ENCODE results near the gene EPHB3.
A peak's percentile ranks its signal among the peaks of the same experiment; 100 is the strongest.

EPHB3 gene

GRCh38 chr3:184561061-184561912 is at the start of gene EPHB3:
Gene EPHB3, plus strand, starts transcription at chr3:184561785. Its CDS starts 451 bp downstream, at chr3:184562236.
- peaks cover 32% of the 10 kb centered on the region for H3K4me1 ChIP-seq (ENCODE audit: control insufficient read depth, low read depth, low read length)
- no peaks in the 10 kb centered on the region for H3K9me3 ChIP-seq (ENCODE audit: control insufficient read depth, low read depth, low read length)
- no peaks in the 10 kb centered on the region for H3K36me3 ChIP-seq (ENCODE audit: control insufficient read depth, low read depth, low read length)
- peaks cover 89% of the 10 kb centered on the region for H3K27me3 ChIP-seq (ENCODE audit: control insufficient read depth, insufficient read depth, low read length)
- no peak within 1 kb of the TSS for H3K9ac ChIP-seq (ENCODE audit: low read length)
- peak within 1 kb of the TSS; percentile 45 for H3K4me3 ChIP-seq (ENCODE audit: low read length)
- no peak within 1 kb of the TSS for H3K27ac ChIP-seq (ENCODE audit: low read length)

- no peak overlapping the region for H3K27ac ChIP-seq (ENCODE audit: low read length)
- H3K27me3 ChIP-seq (ENCODE audit: control insufficient read depth, insufficient read depth, low read length), result peaks cover 42% of the 10 kb centered on the region
- no peaks in the 10 kb centered on the region for H3K9me3 ChIP-seq (ENCODE audit: control insufficient read depth, low read depth, low read length)
- H3K36me3 ChIP-seq (ENCODE audit: control insufficient read depth, low read depth, low read length), result no peaks in the 10 kb centered on the region
- no peak overlapping the region for H3K4me3 ChIP-seq (ENCODE audit: low read length)
- peaks cover 10% of the 10 kb centered on the region for H3K4me1 ChIP-seq (ENCODE audit: control insufficient read depth, low read depth, low read length)
- no peak overlapping the region for H3K9ac ChIP-seq (ENCODE audit: low read length)
Measured at GRCh38 chr3:184512621-184513020, 49.0 kb upstream of the EPHB3 start.

- no peak overlapping the region for H3K27ac ChIP-seq (ENCODE audit: low read length)
Measured at GRCh38 chr3:184513276-184514170, 48.1 kb upstream of the EPHB3 start.

GRCh38 chr3:184514171-184514490 is 47.5 kb upstream of the EPHB3 start:
- Histone ChIP-seq H3K9ac (ENCODE audit: low read length) (no peak overlapping the region), H3K4me1 (ENCODE audit: control insufficient read depth, low read depth, low read length) (peaks cover 10% of the 10 kb centered on the region), H3K27me3 (ENCODE audit: control insufficient read depth, insufficient read depth, low read length) (peaks cover 42% of the 10 kb centered on the region), H3K36me3 (ENCODE audit: control insufficient read depth, low read depth, low read length) (no peaks in the 10 kb centered on the region), H3K9me3 (ENCODE audit: control insufficient read depth, low read depth, low read length) (no peaks in the 10 kb centered on the region), H3K27ac (ENCODE audit: low read length) (no peak overlapping the region), H3K4me3 (ENCODE audit: low read length) (peak overlapping the region; percentile 46)

More at GRCh38 chr3:184513276-184514170, 48.1 kb upstream of the EPHB3 start:
- Histone ChIP-seq H3K4me1 (ENCODE audit: control insufficient read depth, low read depth, low read length) (peaks cover 10% of the 10 kb centered on the region), H3K9ac (ENCODE audit: low read length) (no peak overlapping the region), H3K27me3 (ENCODE audit: control insufficient read depth, insufficient read depth, low read length) (peaks cover 42% of the 10 kb centered on the region), H3K36me3 (ENCODE audit: control insufficient read depth, low read depth, low read length) (no peaks in the 10 kb centered on the region), H3K9me3 (ENCODE audit: control insufficient read depth, low read depth, low read length) (no peaks in the 10 kb centered on the region), H3K4me3 (ENCODE audit: low read length) (peak overlapping the region; percentile 46)

GRCh38 chr3:184523825-184524615 is 37.6 kb upstream of the EPHB3 start:
- no peaks in the 10 kb centered on the region for H3K9me3 ChIP-seq (ENCODE audit: control insufficient read depth, low read depth, low read length)
- no peaks in the 10 kb centered on the region for H3K36me3 ChIP-seq (ENCODE audit: control insufficient read depth, low read depth, low read length)
- H3K4me3 ChIP-seq (ENCODE audit: low read length), result no peak overlapping the region
- no peak overlapping the region for H3K27ac ChIP-seq (ENCODE audit: low read length)
- H3K4me1 ChIP-seq (ENCODE audit: control insufficient read depth, low read depth, low read length), result peaks cover 17% of the 10 kb centered on the region
- H3K27me3 ChIP-seq (ENCODE audit: control insufficient read depth, insufficient read depth, low read length), result peaks cover 6% of the 10 kb centered on the region
- H3K9ac ChIP-seq (ENCODE audit: low read length), result no peak overlapping the region

GRCh38 chr3:184524981-184525336 is 36.6 kb upstream of the EPHB3 start:
- peak overlapping the region; percentile 75 for H3K4me3 ChIP-seq (ENCODE audit: low read length)
- peaks cover 17% of the 10 kb centered on the region for H3K4me1 ChIP-seq (ENCODE audit: control insufficient read depth, low read depth, low read length)
- peak overlapping the region; percentile 75 for H3K9ac ChIP-seq (ENCODE audit: low read length)
- no peaks in the 10 kb centered on the region for H3K9me3 ChIP-seq (ENCODE audit: control insufficient read depth, low read depth, low read length)
- H3K27ac ChIP-seq (ENCODE audit: low read length), result no peak overlapping the region
- H3K27me3 ChIP-seq (ENCODE audit: control insufficient read depth, insufficient read depth, low read length), result peaks cover 6% of the 10 kb centered on the region
- H3K36me3 ChIP-seq (ENCODE audit: control insufficient read depth, low read depth, low read length), result no peaks in the 10 kb centered on the region

- H3K9me3 ChIP-seq (ENCODE audit: control insufficient read depth, low read depth, low read length), result no peaks in the 10 kb centered on the region
- H3K4me1 ChIP-seq (ENCODE audit: control insufficient read depth, low read depth, low read length), result peaks cover 17% of the 10 kb centered on the region
- peak overlapping the region; percentile 48 for H3K27ac ChIP-seq (ENCODE audit: low read length)
- H3K27me3 ChIP-seq (ENCODE audit: control insufficient read depth, insufficient read depth, low read length), result peaks cover 6% of the 10 kb centered on the region
- peak overlapping the region; percentile 75 for H3K9ac ChIP-seq (ENCODE audit: low read length)
- no peaks in the 10 kb centered on the region for H3K36me3 ChIP-seq (ENCODE audit: control insufficient read depth, low read depth, low read length)
- H3K4me3 ChIP-seq (ENCODE audit: low read length), result peak overlapping the region; percentile 75
Measured at GRCh38 chr3:184525337-184526087, 36.1 kb upstream of the EPHB3 start.

- Histone ChIP-seq H3K27ac (ENCODE audit: low read length) (peak overlapping the region; percentile 48), H3K4me3 (ENCODE audit: low read length) (peak overlapping the region; percentile 75)
Measured at GRCh38 chr3:184526088-184526433, 35.5 kb upstream of the EPHB3 start.

GRCh38 chr3:184531626-184532280 is 29.8 kb upstream of the EPHB3 start:
- Histone ChIP-seq H3K9ac (ENCODE audit: low read length) (no peak overlapping the region), H3K4me1 (ENCODE audit: control insufficient read depth, low read depth, low read length) (no peaks in the 10 kb centered on the region), H3K27me3 (ENCODE audit: control insufficient read depth, insufficient read depth, low read length) (no peaks in the 10 kb centered on the region)

More at GRCh38 chr3:184526088-184526433, 35.5 kb upstream of the EPHB3 start:
- Histone ChIP-seq H3K9me3 (ENCODE audit: control insufficient read depth, low read depth, low read length) (no peaks in the 10 kb centered on the region), H3K4me1 (ENCODE audit: control insufficient read depth, low read depth, low read length) (peaks cover 17% of the 10 kb centered on the region), H3K9ac (ENCODE audit: low read length) (peak overlapping the region; percentile 75), H3K36me3 (ENCODE audit: control insufficient read depth, low read depth, low read length) (no peaks in the 10 kb centered on the region), H3K27me3 (ENCODE audit: control insufficient read depth, insufficient read depth, low read length) (peaks cover 6% of the 10 kb centered on the region)

GRCh38 chr3:184532940-184533732 is 28.4 kb upstream of the EPHB3 start:
- peaks cover 4% of the 10 kb centered on the region for H3K4me1 ChIP-seq (ENCODE audit: control insufficient read depth, low read depth, low read length)
- no peaks in the 10 kb centered on the region for H3K9me3 ChIP-seq (ENCODE audit: control insufficient read depth, low read depth, low read length)
- H3K27me3 ChIP-seq (ENCODE audit: control insufficient read depth, insufficient read depth, low read length), result no peaks in the 10 kb centered on the region
- H3K27ac ChIP-seq (ENCODE audit: low read length), result no peak overlapping the region
- H3K4me3 ChIP-seq (ENCODE audit: low read length), result no peak overlapping the region
- H3K9ac ChIP-seq (ENCODE audit: low read length), result no peak overlapping the region
- H3K36me3 ChIP-seq (ENCODE audit: control insufficient read depth, low read depth, low read length), result no peaks in the 10 kb centered on the region

More at GRCh38 chr3:184531626-184532280, 29.8 kb upstream of the EPHB3 start:
- H3K4me3 ChIP-seq (ENCODE audit: low read length), result no peak overlapping the region
- H3K9me3 ChIP-seq (ENCODE audit: control insufficient read depth, low read depth, low read length), result no peaks in the 10 kb centered on the region
- H3K27ac ChIP-seq (ENCODE audit: low read length), result no peak overlapping the region
- no peaks in the 10 kb centered on the region for H3K36me3 ChIP-seq (ENCODE audit: control insufficient read depth, low read depth, low read length)

Measured in iPS-18a (cell line).